GM18951 (cell line): ENCODE results near the gene KIAA0513.
"Not testable (repeated sequence)": the region's sequence is repeated elsewhere in the genome, so short reads cannot be mapped to it uniquely, and the experiment has no call there.

Source experiments
- POLR2A ChIP-seq: IDR thresholded peaks from 4 replicates; pipeline ENCODE4 v1.6.1; 2011; ENCODE audit warnings: mild to moderate bottlenecking; ENCODE audit not compliant: insufficient read length, insufficient read depth; ENCODE audit errors: extremely low read depth
- in situ Hi-C: fragments of 300-500 bp; cut with MboI; formaldehyde crosslinking; loops from one replicate; pipeline ENCODE4 v1.12.0; 2022; ENCODE audit warnings: low sequenced_read_pairs, mixed read lengths, inconsistent platforms; ENCODE audit not compliant: unreplicated experiment

The KIAA0513 gene

GRCh38 chr16:85105475-85105874 is 77.9 kb downstream of the KIAA0513 start:
- in situ Hi-C loops = no loop called here
- TF ChIP-seq POLR2A = no peak

- in situ Hi-C loops = no loop called here
- no peak for TF ChIP-seq POLR2A
Observed at GRCh38 chr16:85107083-85107482, 79.5 kb downstream of the KIAA0513 start.

GRCh38 chr16:85107532-85107931 is 79.9 kb downstream of the KIAA0513 start:
- TF ChIP-seq POLR2A = no peak
- in situ Hi-C loops = no loop called here

GRCh38 chr16:85110105-85110504 is 82.5 kb downstream of the KIAA0513 start:
- in situ Hi-C loops = no loop called here
- no peak for TF ChIP-seq POLR2A

- TF ChIP-seq POLR2A = no peak
- in situ Hi-C loops = no loop called here
Observed at GRCh38 chr16:85111184-85111583, 83.6 kb downstream of the KIAA0513 start.

- no peak for TF ChIP-seq POLR2A
- in situ Hi-C loops = no loop called here
Observed at GRCh38 chr16:85112364-85112763, 84.8 kb downstream of the KIAA0513 start, which contains the start of gene CIBAR2. CIBAR2 (minus strand) TSS chr16:85112472; CDS start chr16:85112352, 120 bp downstream.

- in situ Hi-C loops = no loop called here
- TF ChIP-seq POLR2A = no peak
Observed at GRCh38 chr16:85113168-85113733, 85.7 kb downstream of the KIAA0513 start.

- in situ Hi-C loops = no loop called here
Observed at GRCh38 chr16:85113913-85114312, 86.3 kb downstream of the KIAA0513 start.

GRCh38 chr16:85114909-85115567 is 87.4 kb downstream of the KIAA0513 start:
- in situ Hi-C loops = no loop called here
- no peak for TF ChIP-seq POLR2A

More at GRCh38 chr16:85113913-85114312, 86.3 kb downstream of the KIAA0513 start:
- TF ChIP-seq POLR2A = no peak

- TF ChIP-seq POLR2A = no peak
- in situ Hi-C loops = no loop called here
Observed at GRCh38 chr16:85117418-85117817, 89.8 kb downstream of the KIAA0513 start.

- no peak for TF ChIP-seq POLR2A
- in situ Hi-C loops = no loop called here
Observed at GRCh38 chr16:85120006-85120340, 92.4 kb downstream of the KIAA0513 start.

GRCh38 chr16:85123441-85123840 is 95.8 kb downstream of the KIAA0513 start:
- in situ Hi-C loops = not testable (repeated sequence)

GRCh38 chr16:85123891-85124635 is 96.5 kb downstream of the KIAA0513 start:
- TF ChIP-seq POLR2A = no peak
- in situ Hi-C loops = no loop called here
